HL-60 (cell line): ENCODE measurements around the gene DDC.

Source experiments
- CTCF ChIP-seq: IDR thresholded peaks from one replicate; pipeline ENCODE4 v1.5.1; 2011; ENCODE audit warnings: low read length, control low read depth, inconsistent platforms; ENCODE audit not compliant: insufficient read depth
- GABPA ChIP-seq: IDR thresholded peaks from 2 replicates; pipeline ENCODE4 v1.6.1; 2012; ENCODE audit warnings: low read depth
- REST ChIP-seq: IDR thresholded peaks from 2 replicates; pipeline ENCODE4 v1.6.1; 2012; ENCODE audit warnings: low read depth; ENCODE audit not compliant: insufficient replicate concordance

- no peak for TF ChIP-seq CTCF
- no peak for TF ChIP-seq REST
- TF ChIP-seq GABPA = no peak
These were observed 115.7 kb downstream of the DDC start for GRCh38 chr7:50449501-50449880.
